Astrocyte (in vitro differentiated cells and primary cell): ENCODE results near the gene KRT71. TPM values are rescaled to one million over a fixed set of nuclear protein-coding genes. Genes with fewer than 3 reads are reported as not detected.

Experiments used
- DNase-seq: peaks from one replicate; pipeline ENCODE4 v3.0.0-alpha.2; 2010; ENCODE audit warnings: low read depth
- FAIRE-seq: peaks from 2 replicates; lab custom pipeline; 2011; peaks lifted over from hg19 to GRCh38; lab: Jason Lieb, UNC
- H2AFZ ChIP-seq: 2 replicates; pipeline ENCODE4 v1.6.0; 2012; ENCODE audit warnings: low read depth, low read length, inconsistent platforms
- H3K27ac ChIP-seq: 2 replicates; pipeline ENCODE4 v1.5.1; 2011; ENCODE audit warnings: low read depth, low read length, inconsistent platforms
- H3K27me3 ChIP-seq: 2 replicates; pipeline ENCODE4 v1.6.0; 2011; ENCODE audit warnings: low read length, inconsistent platforms; ENCODE audit not compliant: insufficient read depth
- H3K36me3 ChIP-seq: 2 replicates; pipeline ENCODE4 v1.5.1; 2011; ENCODE audit warnings: low read length, inconsistent platforms; ENCODE audit not compliant: insufficient read depth
- H3K4me1 ChIP-seq: 2 replicates; pipeline ENCODE4 v1.5.1; 2011; ENCODE audit warnings: low read length, inconsistent platforms; ENCODE audit not compliant: insufficient read depth
- H3K4me2 ChIP-seq: 2 replicates; pipeline ENCODE4 v1.6.0; 2012; ENCODE audit warnings: low read length, inconsistent platforms
- H3K4me3 ChIP-seq: 2 replicates; pipeline ENCODE4 v1.5.1; 2011; ENCODE audit warnings: low read depth, mild to moderate bottlenecking, low read length, inconsistent platforms; ENCODE audit not compliant: insufficient read depth
- H3K79me2 ChIP-seq: 2 replicates; pipeline ENCODE4 v1.6.0; 2012; ENCODE audit warnings: mild to moderate bottlenecking, low read length, inconsistent platforms; ENCODE audit not compliant: insufficient read depth
- H3K9ac ChIP-seq: 2 replicates; pipeline ENCODE4 v1.6.0; 2012; ENCODE audit warnings: mild to moderate bottlenecking, low read length, inconsistent platforms
- H3K9me3 ChIP-seq: 2 replicates; pipeline ENCODE4 v1.5.1; 2012; ENCODE audit warnings: low read depth, mild to moderate bottlenecking, low read length, inconsistent platforms; ENCODE audit not compliant: insufficient read depth
- H4K20me1 ChIP-seq: 2 replicates; pipeline ENCODE4 v1.6.0; 2012; ENCODE audit warnings: low read length, inconsistent platforms; ENCODE audit not compliant: insufficient read depth
- H3K27ac Mint-ChIP-seq: one replicate; pipeline ENCODE4 v1.8.0; 2021; ENCODE audit warnings: mild to moderate bottlenecking, mixed read lengths; ENCODE audit not compliant: unreplicated experiment
- H3K27me3 Mint-ChIP-seq: one replicate; pipeline ENCODE4 v1.8.0; 2021; ENCODE audit warnings: low read depth, mixed read lengths; ENCODE audit not compliant: unreplicated experiment
- H3K36me3 Mint-ChIP-seq: one replicate; pipeline ENCODE4 v1.8.0; 2021; ENCODE audit warnings: low read depth, mixed read lengths; ENCODE audit not compliant: unreplicated experiment
- H3K4me1 Mint-ChIP-seq: one replicate; pipeline ENCODE4 v1.8.0; 2021; ENCODE audit warnings: low read depth, mixed read lengths; ENCODE audit not compliant: unreplicated experiment
- H3K4me3 Mint-ChIP-seq: one replicate; pipeline ENCODE4 v1.8.0; 2021; ENCODE audit warnings: mild to moderate bottlenecking, moderate library complexity, mixed read lengths; ENCODE audit not compliant: unreplicated experiment
- H3K9me3 Mint-ChIP-seq: one replicate; pipeline ENCODE4 v1.8.0; 2021; ENCODE audit warnings: mild to moderate bottlenecking, mixed read lengths; ENCODE audit not compliant: unreplicated experiment
- CTCF ChIP-seq: IDR thresholded peaks from 2 replicates; pipeline ENCODE4 v1.5.1; 2011; ENCODE audit warnings: low read depth, mild to moderate bottlenecking, inconsistent platforms, low read length, moderate library complexity; ENCODE audit not compliant: insufficient read depth
- EZH2 ChIP-seq: IDR thresholded peaks from 2 replicates; pipeline ENCODE4 v1.6.1; 2012; ENCODE audit warnings: mild to moderate bottlenecking, low read length, inconsistent platforms; ENCODE audit not compliant: insufficient read depth
- total RNA-seq: library from RNA; stranded (reverse); gene quantifications from 2 replicates; pipeline ENCODE4 v1.2.1, GENCODE V29; 2021

KRT71 gene
- total RNA-seq, 1 donor from 2014 or later = not detected

GRCh38 chr12:52552055-52552454, 890 bp downstream of the KRT71 start:
- Histone ChIP-seq H4K20me1 (no peaks in the 10 kb centered on the region), H3K9ac (no peak overlapping the region), H3K27ac (no peak overlapping the region), H3K79me2 (no peaks in the 10 kb centered on the region), H3K4me2 (no peak overlapping the region), H3K36me3 (no peaks in the 10 kb centered on the region), H3K9me3 (no peaks in the 10 kb centered on the region), H3K27me3 (peaks cover 23% of the 10 kb centered on the region), H3K4me1 (no peaks in the 10 kb centered on the region), H2AFZ (no peak overlapping the region), H3K4me3 (no peak overlapping the region)
- Mint-ChIP-seq H3K4me1 (peaks cover 1% of the 10 kb centered on the region), H3K36me3 (peaks cover 2% of the 10 kb centered on the region), H3K9me3 (peaks cover 4% of the 10 kb centered on the region), H3K27me3 (peaks cover 84% of the 10 kb centered on the region), H3K27ac (no peak overlapping the region), H3K4me3 (no peak overlapping the region)
- DNase-seq (no peak), FAIRE-seq (no peak)
- no peak for TF ChIP-seq CTCF
- TF ChIP-seq EZH2 = no peak

- Histone ChIP-seq H3K4me3 (no peak overlapping the region), H3K9me3 (no peaks in the 10 kb centered on the region), H2AFZ (no peak overlapping the region), H3K36me3 (no peaks in the 10 kb centered on the region), H3K9ac (no peak overlapping the region), H3K27ac (no peak overlapping the region), H3K4me1 (no peaks in the 10 kb centered on the region), H3K27me3 (peaks cover 23% of the 10 kb centered on the region), H3K79me2 (no peaks in the 10 kb centered on the region), H3K4me2 (no peak overlapping the region), H4K20me1 (no peaks in the 10 kb centered on the region)
- Mint-ChIP-seq H3K9me3 (peaks cover 4% of the 10 kb centered on the region), H3K4me1 (peaks cover 1% of the 10 kb centered on the region), H3K4me3 (no peak overlapping the region), H3K27me3 (peaks cover 87% of the 10 kb centered on the region), H3K36me3 (peaks cover under 1% of the 10 kb centered on the region), H3K27ac (no peak overlapping the region)
- DNase-seq (no peak), FAIRE-seq (no peak)
- TF ChIP-seq EZH2 (no peak), CTCF (no peak)
These were observed 1.6 kb downstream of the KRT71 start for GRCh38 chr12:52551216-52551865.

GRCh38 chr12:52546126-52546525, 6.8 kb downstream of the KRT71 start:
- H3K9me3 Mint-ChIP-seq = peaks cover 3% of the 10 kb centered on the region
- H3K27ac Mint-ChIP-seq = no peak overlapping the region
- Histone ChIP-seq H3K4me3 (no peak overlapping the region), H3K27me3 (peaks cover 17% of the 10 kb centered on the region), H3K4me2 (no peak overlapping the region), H3K9ac (no peak overlapping the region), H2AFZ (no peak overlapping the region), H3K9me3 (no peaks in the 10 kb centered on the region), H3K27ac (no peak overlapping the region), H3K79me2 (no peaks in the 10 kb centered on the region), H3K4me1 (no peaks in the 10 kb centered on the region), H4K20me1 (no peaks in the 10 kb centered on the region), H3K36me3 (no peaks in the 10 kb centered on the region)
- H3K36me3 Mint-ChIP-seq = no peaks in the 10 kb centered on the region
- FAIRE-seq (no peak), DNase-seq (no peak)
- peaks cover 4% of the 10 kb centered on the region for H3K4me1 Mint-ChIP-seq
- peaks cover 68% of the 10 kb centered on the region for H3K27me3 Mint-ChIP-seq
- TF ChIP-seq EZH2 = no peak
- TF ChIP-seq CTCF = no peak
- no peak overlapping the region for H3K4me3 Mint-ChIP-seq
